Erythroblast (primary cell): Measurements from ENCODE around the gene SEC31A.

Source experiments
- GATA1 ChIP-seq: IDR thresholded peaks from 2 replicates; pipeline ENCODE4 v1.6.1; 2011; ENCODE audit warnings: low read depth, mild to moderate bottlenecking, control low read depth, low read length, moderate library complexity
- POLR2A ChIP-seq: IDR thresholded peaks from 2 replicates; pipeline ENCODE4 v1.6.1; 2011; ENCODE audit warnings: mild to moderate bottlenecking, low read length

DNA sequence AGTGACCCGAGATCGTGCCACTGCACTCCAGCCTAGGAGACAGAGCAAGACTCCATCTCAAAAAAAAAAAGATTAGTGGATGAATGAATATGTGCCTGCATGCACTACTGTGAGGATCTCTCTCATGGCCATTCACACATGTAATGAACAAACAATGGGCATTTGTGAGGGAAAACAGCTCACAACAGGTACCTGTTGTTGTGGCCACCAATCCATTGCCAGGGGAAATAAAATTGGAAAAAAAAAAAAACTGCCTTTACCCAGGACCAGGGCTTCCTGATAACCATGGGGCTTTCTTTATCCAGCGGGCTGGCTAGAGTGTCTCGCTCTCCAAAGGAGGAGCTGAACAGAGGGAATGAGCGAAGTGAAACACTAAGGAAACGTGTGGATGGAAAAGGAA, 99.8 kb downstream of the SEC31A start:
- TF ChIP-seq POLR2A: no peak
- no peak for TF ChIP-seq GATA1
